ENCODE results near the gene KDM5A.

The KDM5A gene

GRCh38 chr12:254039-254438 lies 135.1 kb downstream of the KDM5A start:
- Histone ChIP-seq H3K4me2 (ENCODE audit: low read length) (no peak overlapping the region), H3K4me1 (ENCODE audit: control insufficient read depth, insufficient read depth, low read length) (no peaks in the 10 kb centered on the region), H3K27me3 (ENCODE audit: control insufficient read depth, insufficient read depth, low read length) (peaks cover 38% of the 10 kb centered on the region), H3K9me3 (replicated peaks; ENCODE audit: low read length) (no peaks in the 10 kb centered on the region), H3K9ac (ENCODE audit: low read depth, low read length) (no peak overlapping the region), H3K36me3 (ENCODE audit: insufficient read depth, low read length) (no peaks in the 10 kb centered on the region), H3K4me3 (ENCODE audit: low read length) (no peak overlapping the region)

GRCh38 chr12:253116-253831 lies 135.8 kb downstream of the KDM5A start:
- Histone ChIP-seq H3K4me2 (ENCODE audit: low read length) (no peak overlapping the region), H3K36me3 (ENCODE audit: insufficient read depth, low read length) (no peaks in the 10 kb centered on the region), H3K4me3 (ENCODE audit: low read length) (no peak overlapping the region), H3K9me3 (replicated peaks; ENCODE audit: low read length) (no peaks in the 10 kb centered on the region), H3K4me1 (ENCODE audit: control insufficient read depth, insufficient read depth, low read length) (no peaks in the 10 kb centered on the region), H3K9ac (ENCODE audit: low read depth, low read length) (no peak overlapping the region), H3K27me3 (ENCODE audit: control insufficient read depth, insufficient read depth, low read length) (peaks cover 34% of the 10 kb centered on the region)

GRCh38 chr12:252636-253035 lies 136.5 kb downstream of the KDM5A start:
- Histone ChIP-seq H3K9ac (ENCODE audit: low read depth, low read length) (no peak overlapping the region), H3K27me3 (ENCODE audit: control insufficient read depth, insufficient read depth, low read length) (peaks cover 27% of the 10 kb centered on the region), H3K4me3 (ENCODE audit: low read length) (no peak overlapping the region), H3K36me3 (ENCODE audit: insufficient read depth, low read length) (no peaks in the 10 kb centered on the region), H3K9me3 (replicated peaks; ENCODE audit: low read length) (no peaks in the 10 kb centered on the region), H3K4me1 (ENCODE audit: control insufficient read depth, insufficient read depth, low read length) (no peaks in the 10 kb centered on the region), H3K4me2 (ENCODE audit: low read length) (no peak overlapping the region)

GRCh38 chr12:247271-247670 lies 141.8 kb downstream of the KDM5A start:
- Histone ChIP-seq H3K9me3 (replicated peaks; ENCODE audit: low read length) (no peaks in the 10 kb centered on the region), H3K4me3 (ENCODE audit: low read length) (no peak overlapping the region), H3K4me1 (ENCODE audit: control insufficient read depth, insufficient read depth, low read length) (no peaks in the 10 kb centered on the region), H3K36me3 (ENCODE audit: insufficient read depth, low read length) (no peaks in the 10 kb centered on the region), H3K9ac (ENCODE audit: low read depth, low read length) (no peak overlapping the region), H3K4me2 (ENCODE audit: low read length) (no peak overlapping the region), H3K27me3 (ENCODE audit: control insufficient read depth, insufficient read depth, low read length) (peaks cover 14% of the 10 kb centered on the region)

GRCh38 chr12:243381-243780 lies 145.7 kb downstream of the KDM5A start:
- peaks cover 9% of the 10 kb centered on the region for H3K27me3 ChIP-seq (ENCODE audit: control insufficient read depth, insufficient read depth, low read length)
- H3K9me3 ChIP-seq (replicated peaks; ENCODE audit: low read length), result no peaks in the 10 kb centered on the region
- no peak overlapping the region for H3K9ac ChIP-seq (ENCODE audit: low read depth, low read length)
- no peaks in the 10 kb centered on the region for H3K4me1 ChIP-seq (ENCODE audit: control insufficient read depth, insufficient read depth, low read length)
- no peak overlapping the region for H3K4me2 ChIP-seq (ENCODE audit: low read length)
- no peak overlapping the region for H3K4me3 ChIP-seq (ENCODE audit: low read length)
- no peaks in the 10 kb centered on the region for H3K36me3 ChIP-seq (ENCODE audit: insufficient read depth, low read length)

GRCh38 chr12:242496-242895 lies 146.6 kb downstream of the KDM5A start:
- Histone ChIP-seq H3K4me3 (ENCODE audit: low read length) (no peak overlapping the region), H3K27me3 (ENCODE audit: control insufficient read depth, insufficient read depth, low read length) (peaks cover 9% of the 10 kb centered on the region), H3K9me3 (replicated peaks; ENCODE audit: low read length) (no peaks in the 10 kb centered on the region), H3K4me1 (ENCODE audit: control insufficient read depth, insufficient read depth, low read length) (no peaks in the 10 kb centered on the region), H3K36me3 (ENCODE audit: insufficient read depth, low read length) (no peaks in the 10 kb centered on the region), H3K9ac (ENCODE audit: low read depth, low read length) (no peak overlapping the region), H3K4me2 (ENCODE audit: low read length) (no peak overlapping the region)

GRCh38 chr12:241266-241665 lies 147.9 kb downstream of the KDM5A start:
- Histone ChIP-seq H3K27me3 (ENCODE audit: control insufficient read depth, insufficient read depth, low read length) (peaks cover 9% of the 10 kb centered on the region), H3K9ac (ENCODE audit: low read depth, low read length) (no peak overlapping the region), H3K4me2 (ENCODE audit: low read length) (no peak overlapping the region), H3K36me3 (ENCODE audit: insufficient read depth, low read length) (no peaks in the 10 kb centered on the region), H3K4me1 (ENCODE audit: control insufficient read depth, insufficient read depth, low read length) (no peaks in the 10 kb centered on the region), H3K4me3 (ENCODE audit: low read length) (no peak overlapping the region), H3K9me3 (replicated peaks; ENCODE audit: low read length) (no peaks in the 10 kb centered on the region)

- Histone ChIP-seq H3K4me1 (ENCODE audit: control insufficient read depth, insufficient read depth, low read length) (no peaks in the 10 kb centered on the region), H3K9ac (ENCODE audit: low read depth, low read length) (no peak overlapping the region), H3K4me2 (ENCODE audit: low read length) (no peak overlapping the region), H3K36me3 (ENCODE audit: insufficient read depth, low read length) (no peaks in the 10 kb centered on the region), H3K4me3 (ENCODE audit: low read length) (no peak overlapping the region), H3K27me3 (ENCODE audit: control insufficient read depth, insufficient read depth, low read length) (peaks cover 9% of the 10 kb centered on the region), H3K9me3 (replicated peaks; ENCODE audit: low read length) (no peaks in the 10 kb centered on the region)
These were observed 148.6 kb downstream of the KDM5A start for GRCh38 chr12:240566-240965.

GRCh38 chr12:238736-239398 lies 150.3 kb downstream of the KDM5A start:
- no peak overlapping the region for H3K9ac ChIP-seq (ENCODE audit: low read depth, low read length)
- H3K4me1 ChIP-seq (ENCODE audit: control insufficient read depth, insufficient read depth, low read length), result no peaks in the 10 kb centered on the region
- no peak overlapping the region for H3K4me3 ChIP-seq (ENCODE audit: low read length)
- H3K9me3 ChIP-seq (replicated peaks; ENCODE audit: low read length), result no peaks in the 10 kb centered on the region
- H3K4me2 ChIP-seq (ENCODE audit: low read length), result no peak overlapping the region
- H3K36me3 ChIP-seq (ENCODE audit: insufficient read depth, low read length), result no peaks in the 10 kb centered on the region
- peaks cover 9% of the 10 kb centered on the region for H3K27me3 ChIP-seq (ENCODE audit: control insufficient read depth, insufficient read depth, low read length)

GRCh38 chr12:238116-238515 lies 151.0 kb downstream of the KDM5A start:
- H3K9ac ChIP-seq (ENCODE audit: low read depth, low read length), result no peak overlapping the region
- H3K4me3 ChIP-seq (ENCODE audit: low read length), result no peak overlapping the region
- H3K27me3 ChIP-seq (ENCODE audit: control insufficient read depth, insufficient read depth, low read length), result peaks cover 10% of the 10 kb centered on the region
- no peaks in the 10 kb centered on the region for H3K36me3 ChIP-seq (ENCODE audit: insufficient read depth, low read length)
- no peaks in the 10 kb centered on the region for H3K9me3 ChIP-seq (replicated peaks; ENCODE audit: low read length)
- no peaks in the 10 kb centered on the region for H3K4me1 ChIP-seq (ENCODE audit: control insufficient read depth, insufficient read depth, low read length)
- H3K4me2 ChIP-seq (ENCODE audit: low read length), result no peak overlapping the region

- H3K9ac ChIP-seq (ENCODE audit: low read depth, low read length), result no peak overlapping the region
- H3K36me3 ChIP-seq (ENCODE audit: insufficient read depth, low read length), result no peaks in the 10 kb centered on the region
- peaks cover 19% of the 10 kb centered on the region for H3K27me3 ChIP-seq (ENCODE audit: control insufficient read depth, insufficient read depth, low read length)
- no peak overlapping the region for H3K4me3 ChIP-seq (ENCODE audit: low read length)
- no peaks in the 10 kb centered on the region for H3K4me1 ChIP-seq (ENCODE audit: control insufficient read depth, insufficient read depth, low read length)
- H3K9me3 ChIP-seq (replicated peaks; ENCODE audit: low read length), result no peaks in the 10 kb centered on the region
- H3K4me2 ChIP-seq (ENCODE audit: low read length), result no peak overlapping the region
These were observed 151.9 kb downstream of the KDM5A start for GRCh38 chr12:237026-237815.

All from skeletal muscle satellite cell (primary cell).